Sigmoid colon (tissue), 7 donors: ENCODE data around the gene CIAO3. TPM values are rescaled to one million over a fixed set of nuclear protein-coding genes. Genes with fewer than 3 reads are reported as not detected.
A peak's percentile ranks its signal among the peaks of the same experiment; 100 is the strongest.
"Not testable (repeated sequence)": the region's sequence is repeated elsewhere in the genome, so short reads cannot be mapped to it uniquely, and the experiment has no call there.

Experiments
- DNase-seq: peaks from one replicate; pipeline ENCODE4 v3.0.0-alpha.2; 2019
- H3K27ac ChIP-seq, 4 donors: fragments of 200-600 bp; sonication (generic); one replicate each; pipeline ENCODE4 v1.5.1; 2016 to 2019; ENCODE audit warnings: mild to moderate bottlenecking in 1 of 4
- H3K27me3 ChIP-seq, 3 donors: fragments of 200-600 bp; sonication (generic); one replicate each; pipeline ENCODE4 v1.5.1; 2019; ENCODE audit warnings: mild to moderate bottlenecking in 1 of 3
- H3K36me3 ChIP-seq, 4 donors: fragments of 200-600 bp; sonication (generic); one replicate each; pipeline ENCODE4 v1.5.1; 2016 to 2019
- H3K4me1 ChIP-seq, 4 donors: fragments of 200-600 bp; sonication (generic); one replicate each; pipeline ENCODE4 v1.5.1; 2017 to 2019
- H3K4me3 ChIP-seq, 4 donors: fragments of 200-600 bp; sonication (generic); one replicate each; pipeline ENCODE4 v1.5.1; 2017 to 2019; ENCODE audit warnings: mild to moderate bottlenecking in 2 of 4, moderate library complexity in 1 of 4
- H3K9me3 ChIP-seq, 4 donors: fragments of 200-600 bp in 3 of 4; sonication (generic) in 3 of 4; one replicate each; pipeline versions ENCODE4 v1.5.1 to v1.6.1; 2013 to 2019
- CTCF ChIP-seq, 4 experiments: fragments of 450-650 bp in 3 of 4; fragments of 200-600 bp in 1 of 4; IDR thresholded peaks; one replicate each; pipeline ENCODE4 v1.5.1; 2016 to 2019; ENCODE audit warnings: antibody characterized with exemption in 4 of 4, mild to moderate bottlenecking in 3 of 4, moderate library complexity in 2 of 4
- EP300 ChIP-seq, 4 donors: sonication (generic); formaldehyde crosslinking; IDR thresholded peaks; one replicate each; pipeline ENCODE4 v1.6.1; 2017; ENCODE audit warnings: antibody characterized with exemption in 4 of 4
- POLR2A ChIP-seq, 2 donors: fragments of 450-650 bp; IDR thresholded peaks; one replicate each; pipeline ENCODE4 v1.6.1; 2016; ENCODE audit warnings: antibody characterized with exemption in 2 of 2, mild to moderate bottlenecking in 2 of 2, moderate library complexity in 2 of 2
- POLR2AphosphoS5 ChIP-seq, 4 donors: sonication (generic); formaldehyde crosslinking; IDR thresholded peaks; one replicate each; pipeline ENCODE4 v1.6.1; 2017; ENCODE audit warnings: antibody characterized with exemption in 4 of 4
- WGBS, 2 donors: extraction: QIAGEN DNeasy Blood & Tissue Kit; methylation state at CpG; one replicate each; pipeline ENCODE4 v1.1.7; 2013; 5-methylcytosine and 5-hydroxymethylcytosine counted together
- intact Hi-C: fragments of 100-400 bp; cut with DNase I; formaldehyde crosslinking; loops from one replicate; pipeline ENCODE4 v1.15.1; 2023
- polyA plus RNA-seq, 3 donors: library from polyadenylated mRNA; stranded (reverse); fragments of 200-250 nt; gene quantifications; one replicate each; pipeline ENCODE4 v1.2.3, GENCODE V29; 2013
- total RNA-seq, 4 donors: library from RNA; depleted of rRNA; stranded (reverse); fragments of >200 nt; gene quantifications; one replicate each; pipeline ENCODE4 v1.1.0, GENCODE V29; 2016
- donor health status: healthy with polysubstance abuse.
- donor health status: Bipolar disorder and iron deficiency.
- donor health status: healthy.

The CIAO3 gene
- total and polyA plus RNA-seq, 7 donors = 18.6 to 51.0 (median 25.4) TPM

DNA sequence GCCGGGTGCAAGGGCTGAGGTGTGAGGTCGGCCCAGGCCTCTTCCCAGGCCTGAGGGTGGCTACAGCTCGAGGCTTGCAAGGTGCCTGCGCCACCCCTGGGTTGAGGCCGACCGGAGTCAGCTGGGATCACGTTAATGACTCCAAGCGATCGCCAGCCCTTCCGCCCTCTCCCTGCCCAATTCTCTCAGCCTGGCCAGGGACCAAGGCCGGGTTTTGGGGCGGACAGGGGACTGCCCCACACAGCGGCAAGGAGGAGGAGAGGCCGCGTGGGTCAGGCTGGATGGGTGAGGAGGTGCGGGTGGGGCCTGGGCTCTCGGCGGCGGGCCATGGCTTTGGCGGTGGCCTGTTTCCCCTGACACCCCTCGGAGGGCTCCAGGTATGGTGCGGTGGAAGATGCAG lies 47.4 kb downstream of the CIAO3 start:
- no peak for DNase-seq
- Histone ChIP-seq H3K36me3 (no peaks in the 10 kb centered on the region), H3K4me3 (no peak overlapping the region), H3K27me3 (peaks cover 39 to 66% (median 48%) of the 10 kb centered on the region in 3 donors), H3K27ac (no peak overlapping the region), H3K4me1 (peaks cover 0 to 51% (median 41%) of the 10 kb centered on the region in 4 donors), H3K9me3 (no peaks in the 10 kb centered on the region)
- intact Hi-C loops = no loop called here
- TF ChIP-seq EP300 (IDR thresholded peaks at IDR 0.05) (no peak), POLR2AphosphoS5 (IDR thresholded peaks at IDR 0.05) (no peak), POLR2A (IDR thresholded peaks at IDR 0.05) (no peak), CTCF (IDR thresholded peaks at IDR 0.05) (no peak)
- WGBS, 2 donors = 33 to 41% methylated on average over 22 of the region's 22 CpGs

- no peak for TF ChIP-seq POLR2AphosphoS5 (IDR thresholded peaks at IDR 0.05)
- no peak for TF ChIP-seq POLR2A (IDR thresholded peaks at IDR 0.05)
- TF ChIP-seq CTCF (IDR thresholded peaks at IDR 0.05) = no peak
- no peak for TF ChIP-seq EP300 (IDR thresholded peaks at IDR 0.05)
- Histone ChIP-seq H3K27me3 (peaks cover 39 to 61% (median 48%) of the 10 kb centered on the region in 3 donors), H3K27ac (no peak overlapping the region), H3K36me3 (peaks cover 0 to 4% (median 0%) of the 10 kb centered on the region in 4 donors), H3K4me3 (no peak overlapping the region), H3K4me1 (peaks cover 0 to 54% (median 42%) of the 10 kb centered on the region in 4 donors), H3K9me3 (no peaks in the 10 kb centered on the region)
- WGBS, 2 donors = 48 to 64% methylated on average over 10 of the region's 10 CpGs
- DNase-seq = no peak
- intact Hi-C loops = no loop called here
Observed at GRCh38 chr16:692356-693108, 48.3 kb downstream of the CIAO3 start.

DNA sequence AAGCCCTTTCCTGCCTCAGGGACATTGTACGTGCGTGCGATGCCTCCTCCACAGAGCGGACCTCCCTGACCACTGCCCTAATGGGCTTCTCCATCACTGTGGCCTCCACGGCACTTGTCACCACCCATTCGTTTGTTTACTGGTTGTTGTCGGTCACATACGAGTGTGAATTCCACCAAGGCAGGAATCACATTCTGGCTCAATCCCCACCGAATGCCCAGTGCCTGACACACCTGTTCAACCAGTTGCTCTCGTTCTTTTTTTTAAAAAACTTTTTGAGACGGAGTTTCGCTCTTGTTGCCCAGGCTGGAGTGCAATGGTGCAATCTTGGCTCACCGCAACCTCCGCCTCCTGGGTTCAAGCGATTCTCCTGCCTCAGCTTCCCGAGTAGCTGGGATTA lies 49.6 kb downstream of the CIAO3 start:
- intact Hi-C loops, DNase-seq, H3K4me3 ChIP-seq, H3K9me3 ChIP-seq, H3K27ac ChIP-seq: not testable (repeated sequence)
- peaks cover 0 to 54% (median 44%) of the 10 kb centered on the region in 4 donors for H3K4me1 ChIP-seq
- H3K36me3 ChIP-seq = peaks cover 0 to 17% (median 4%) of the 10 kb centered on the region in 4 donors
- 84 to 90% methylated on average over 16 of the region's 16 CpGs for WGBS, 2 donors
- peaks cover 32 to 48% (median 36%) of the 10 kb centered on the region in 3 donors for H3K27me3 ChIP-seq

- peak overlapping the region; percentile 75 to 91 (median 81) for H3K4me3 ChIP-seq
- no peak for TF ChIP-seq EP300 (IDR thresholded peaks at IDR 0.05)
- TF ChIP-seq POLR2AphosphoS5 (IDR thresholded peaks at IDR 0.05) = no peak
- TF ChIP-seq CTCF (IDR thresholded peaks at IDR 0.05) = no peak
- H3K27ac ChIP-seq = peak overlapping the region; percentile 85 to 87 (median 86)
- no peak for DNase-seq
- H3K4me1 ChIP-seq = peaks cover 0 to 58% (median 48%) of the 10 kb centered on the region in 4 donors
- WGBS, 2 donors = 80 to 86% methylated on average over 26 of the region's 26 CpGs
- intact Hi-C loops = loop anchor here (10.0 kb wide), 1 partner anchor 1085 kb away; the partner anchor contains the start of genes EME2, MRPS34 and NME3
- no peaks in the 10 kb centered on the region for H3K9me3 ChIP-seq
- peaks cover 16 to 29% (median 17%) of the 10 kb centered on the region in 3 donors for H3K27me3 ChIP-seq
- peaks cover 0 to 23% (median 4%) of the 10 kb centered on the region in 4 donors for H3K36me3 ChIP-seq
Observed at GRCh38 chr16:689175-689897, 51.5 kb downstream of the CIAO3 start.

DNA sequence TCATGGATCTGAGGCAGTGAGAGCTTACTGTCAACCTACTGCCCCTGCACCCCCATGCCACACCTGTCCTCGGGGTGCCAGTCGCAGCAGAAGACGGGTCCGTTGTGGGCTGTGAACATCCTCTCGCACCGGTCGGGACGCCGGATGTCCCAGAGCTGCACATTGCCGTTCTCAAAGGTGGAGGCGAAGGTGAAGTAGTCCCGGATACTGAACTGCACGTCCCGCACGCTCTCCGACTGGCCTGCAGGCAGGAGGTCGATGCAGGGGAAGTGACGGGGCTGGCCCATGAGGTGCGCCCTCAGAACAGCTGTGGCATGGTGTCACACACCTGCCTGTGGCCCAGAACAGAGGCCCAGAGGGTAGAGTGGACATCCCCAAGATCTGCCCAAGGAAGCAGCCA lies 53.3 kb downstream of the CIAO3 start:
- H3K4me1 ChIP-seq = peaks cover 0 to 63% (median 56%) of the 10 kb centered on the region in 4 donors
- peaks cover 3 to 31% (median 11%) of the 10 kb centered on the region in 4 donors for H3K36me3 ChIP-seq
- DNase-seq = no peak
- 92 to 93% methylated on average over 19 of the region's 19 CpGs for WGBS, 2 donors
- H3K4me3 ChIP-seq = no peak overlapping the region
- no peak overlapping the region for H3K27ac ChIP-seq
- TF ChIP-seq POLR2A (IDR thresholded peaks at IDR 0.05) (no peak), CTCF (IDR thresholded peaks at IDR 0.05) (no peak), POLR2AphosphoS5 (IDR thresholded peaks at IDR 0.05) (no peak), EP300 (IDR thresholded peaks at IDR 0.05) (no peak)
- no peaks in the 10 kb centered on the region for H3K9me3 ChIP-seq
- H3K27me3 ChIP-seq = peaks cover 0 to 10% (median 0%) of the 10 kb centered on the region in 3 donors
- intact Hi-C loops = loop anchor here (10.0 kb wide), 1 partner anchor 1087 kb away; the partner anchor contains the start of genes EME2, MRPS34 and NME3
